MM.1S (cell line): ENCODE data around the gene CHD2.

ENCODE experiments used
- DNase-seq: peaks from one replicate; pipeline ENCODE4 v3.0.0-alpha.2; 2015
- H2AFZ ChIP-seq: fragments of 300-600 bp; sonication (generic); 2 replicates; pipeline ENCODE4 v1.6.0; 2016; ENCODE audit warnings: antibody characterized with exemption, low read length
- H3F3A ChIP-seq: fragments of 300-600 bp; sonication (generic); 2 replicates; pipeline ENCODE4 v1.6.1; 2016; ENCODE audit warnings: mild to moderate bottlenecking, antibody characterized with exemption, low read length, moderate library complexity, mixed read lengths; ENCODE audit not compliant: insufficient read depth
- H3K27ac ChIP-seq: fragments of 300-600 bp; sonication (generic); 2 replicates; pipeline ENCODE4 v1.5.1; 2016; ENCODE audit warnings: mild to moderate bottlenecking, low read length
- H3K27me3 ChIP-seq: fragments of 300-600 bp; sonication (generic); replicated peaks from 2 replicates; pipeline ENCODE4 v1.6.0; 2016; ENCODE audit warnings: low read length; ENCODE audit not compliant: insufficient read depth
- H3K36me3 ChIP-seq: fragments of 300-600 bp; sonication (generic); replicated peaks from 2 replicates; pipeline ENCODE4 v1.6.1; 2016; ENCODE audit warnings: mild to moderate bottlenecking, low read length, mixed read lengths; ENCODE audit not compliant: insufficient read depth
- H3K4me1 ChIP-seq: fragments of 300-600 bp; sonication (generic); 2 replicates; pipeline ENCODE4 v1.6.1; 2016; ENCODE audit warnings: low read length, mixed read lengths
- H3K4me2 ChIP-seq: fragments of 300-600 bp; sonication (generic); 2 replicates; pipeline ENCODE4 v1.6.0; 2016; ENCODE audit warnings: low read depth, low read length
- H3K4me3 ChIP-seq: fragments of 300-600 bp; sonication (generic); 2 replicates; pipeline ENCODE4 v1.5.1; 2016; ENCODE audit warnings: low read length, mixed read lengths
- H3K79me2 ChIP-seq: fragments of 300-600 bp; sonication (generic); 2 replicates; pipeline ENCODE4 v1.6.1; 2016; ENCODE audit warnings: mixed run types, low read length, mixed read lengths
- H3K9ac ChIP-seq: fragments of 300-600 bp; sonication (generic); 2 replicates; pipeline ENCODE4 v1.6.1; 2016; ENCODE audit warnings: low read length, mixed read lengths
- H3K9me2 ChIP-seq: fragments of 300-600 bp; sonication (generic); replicated peaks from 2 replicates; pipeline ENCODE4 v1.6.1; 2016; ENCODE audit warnings: mild to moderate bottlenecking, low read length, mixed read lengths; ENCODE audit not compliant: insufficient read depth
- H3K9me3 ChIP-seq: fragments of 300-600 bp; sonication (generic); replicated peaks from 2 replicates; pipeline ENCODE4 v1.6.1; 2016; ENCODE audit warnings: mild to moderate bottlenecking, low read length, mixed read lengths; ENCODE audit not compliant: insufficient read depth
- H4K20me1 ChIP-seq: fragments of 300-600 bp; sonication (generic); 2 replicates; pipeline ENCODE4 v1.6.1; 2016; ENCODE audit warnings: mild to moderate bottlenecking, low read length, moderate library complexity, mixed read lengths; ENCODE audit not compliant: insufficient read depth
- CTCF ChIP-seq: fragments of 300-600 bp; sonication (generic); IDR thresholded peaks from 2 replicates; pipeline ENCODE4 v1.5.1; 2016; ENCODE audit warnings: antibody characterized with exemption, low read length, mixed read lengths
- EZH2 ChIP-seq: fragments of 300-600 bp; sonication (generic); optimal IDR thresholded peaks from 2 replicates; pipeline ENCODE3; 2017; ENCODE audit warnings: low read depth, mild to moderate bottlenecking, antibody characterized with exemption, low read length, mixed read lengths
- EZH2phosphoT487 ChIP-seq: fragments of 300-600 bp; sonication (generic); IDR thresholded peaks from 2 replicates; pipeline ENCODE4 v1.6.1; 2018; ENCODE audit warnings: antibody characterized with exemption, low read length

CHD2 gene

GRCh38 chr15:92974183-92974915 lies 74.2 kb downstream of the CHD2 start:
- Histone ChIP-seq H3K27me3 (no peaks in the 10 kb centered on the region), H3K4me3 (no peak overlapping the region), H3K9me2 (no peaks in the 10 kb centered on the region), H3K79me2 (peaks cover 11% of the 10 kb centered on the region), H3F3A (no peaks in the 10 kb centered on the region), H3K9ac (no peak overlapping the region), H2AFZ (no peak overlapping the region), H3K36me3 (peaks cover 9% of the 10 kb centered on the region; the same call in 1 of the 2 replicates), H3K9me3 (no peaks in the 10 kb centered on the region), H3K27ac (no peak overlapping the region), H3K4me2 (no peak overlapping the region), H4K20me1 (no peaks in the 10 kb centered on the region), H3K4me1 (peaks cover 4% of the 10 kb centered on the region; the same call in 1 of the 2 replicates)
- TF ChIP-seq CTCF (no peak), EZH2phosphoT487 (no peak), EZH2 (no peak)
- no peak for DNase-seq

DNA sequence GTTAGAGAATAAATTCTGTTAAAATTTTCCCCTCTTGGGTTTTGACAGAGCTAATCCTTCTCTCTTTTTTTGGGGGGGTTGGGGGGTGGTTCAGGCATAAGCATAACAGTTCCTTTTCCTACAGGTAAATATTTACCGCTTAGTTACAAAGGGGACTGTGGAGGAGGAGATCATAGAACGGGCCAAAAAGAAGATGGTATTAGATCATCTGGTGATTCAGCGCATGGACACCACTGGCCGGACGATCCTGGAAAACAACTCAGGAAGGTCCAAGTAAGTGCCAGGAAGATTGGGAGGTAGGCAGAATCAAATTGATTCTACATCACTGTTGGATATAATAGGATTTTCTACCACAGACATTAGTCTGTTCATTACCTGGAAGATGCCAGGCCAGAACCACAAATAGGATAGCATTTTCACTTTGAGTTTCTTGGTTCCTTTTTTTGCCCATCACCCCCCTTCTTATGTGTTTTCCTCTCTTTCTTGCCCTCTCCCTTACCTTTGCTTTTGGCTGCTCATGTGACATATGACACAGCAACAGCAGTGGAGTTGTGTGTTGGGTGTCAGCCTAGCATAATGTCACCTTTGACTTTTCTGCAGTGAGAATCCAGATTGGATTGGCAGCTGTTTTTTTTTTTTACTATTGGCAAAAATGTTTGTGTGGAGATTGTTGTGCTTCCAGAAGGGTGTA lies 79.0 kb downstream of the CHD2 start:
- TF ChIP-seq CTCF (no peak), EZH2phosphoT487 (no peak), EZH2 (no peak)
- Histone ChIP-seq H3K4me1 (peaks cover 5% of the 10 kb centered on the region; the same call in 1 of the 2 replicates), H3F3A (no peaks in the 10 kb centered on the region), H3K79me2 (0 out of 2 replicates have a peak, but pooled peaks cover 11% of the 10 kb centered on the region), H4K20me1 (no peaks in the 10 kb centered on the region), H3K4me3 (no peak overlapping the region), H3K9me2 (no peaks in the 10 kb centered on the region), H3K4me2 (no peak overlapping the region), H3K9ac (no peak overlapping the region), H3K27ac (no peak overlapping the region), H3K36me3 (peaks cover 9% of the 10 kb centered on the region; the same call in 1 of the 2 replicates), H3K27me3 (no peaks in the 10 kb centered on the region), H2AFZ (no peak overlapping the region), H3K9me3 (no peaks in the 10 kb centered on the region)
- peak; percentile 10 for DNase-seq

GRCh38 chr15:92981333-92981732 lies 81.2 kb downstream of the CHD2 start:
- Histone ChIP-seq H3K27me3 (no peaks in the 10 kb centered on the region), H3F3A (no peaks in the 10 kb centered on the region), H3K4me2 (no peak overlapping the region), H3K27ac (no peak overlapping the region), H3K9ac (no peak overlapping the region), H2AFZ (no peak overlapping the region), H3K9me3 (no peaks in the 10 kb centered on the region), H4K20me1 (no peaks in the 10 kb centered on the region), H3K9me2 (no peaks in the 10 kb centered on the region), H3K4me3 (no peak overlapping the region), H3K36me3 (no peaks in the 10 kb centered on the region; the same call in 1 of the 2 replicates), H3K4me1 (peaks cover 5% of the 10 kb centered on the region; the same call in 1 of the 2 replicates), H3K79me2 (peaks cover 15% of the 10 kb centered on the region; the same call in 1 of the 2 replicates)
- TF ChIP-seq EZH2 (no peak), CTCF (no peak), EZH2phosphoT487 (no peak)
- no peak for DNase-seq
